Liver (tissue), 9 donors: Measurements from ENCODE around the gene LRRC45. TPM values are rescaled to one million over a fixed set of nuclear protein-coding genes. Genes with fewer than 3 reads are reported as not detected.

Source experiments
- DNase-seq: peaks from one replicate; pipeline ENCODE4 v3.0.0-alpha.2; 2017; ENCODE audit warnings: low spot score
- H3K27ac ChIP-seq, 2 donors: one replicate each; pipeline ENCODE4 v1.7.0; 2013; ENCODE audit warnings: inconsistent platforms in 2 of 2, low read length in 2 of 2, control low read depth in 1 of 2, low read depth in 1 of 2, mild to moderate bottlenecking in 1 of 2
- H3K27me3 ChIP-seq, 4 donors: one replicate each; pipeline versions ENCODE4 v1.6.1 to v1.7.0; 2013; ENCODE audit warnings: low read length in 3 of 4, inconsistent platforms in 1 of 4, mild to moderate bottlenecking in 1 of 4, moderate library complexity in 1 of 4; ENCODE audit not compliant: control insufficient read depth in 4 of 4, insufficient read depth in 4 of 4
- H3K36me3 ChIP-seq, 4 donors: one replicate each; pipeline versions ENCODE4 v1.6.1 to v1.7.0; 2013; ENCODE audit warnings: low read length in 3 of 4, mild to moderate bottlenecking in 3 of 4, low read depth in 1 of 4, moderate library complexity in 1 of 4; ENCODE audit not compliant: control insufficient read depth in 4 of 4, insufficient read depth in 3 of 4
- H3K4me1 ChIP-seq, 4 donors: one replicate each; pipeline versions ENCODE4 v1.6.1 to v1.7.0; 2013; ENCODE audit warnings: low read length in 3 of 4, mild to moderate bottlenecking in 3 of 4, moderate library complexity in 1 of 4; ENCODE audit not compliant: control insufficient read depth in 4 of 4, insufficient read depth in 4 of 4
- H3K4me3 ChIP-seq, 3 donors: one replicate each; pipeline versions ENCODE4 v1.6.1 to v1.7.0; 2013; ENCODE audit warnings: low read length in 3 of 3, control low read depth in 1 of 3, low read depth in 1 of 3, mild to moderate bottlenecking in 1 of 3
- H3K9ac ChIP-seq, 2 donors: one replicate each; pipeline ENCODE4 v1.7.0; 2013; ENCODE audit warnings: low read length in 2 of 2, mild to moderate bottlenecking in 2 of 2, moderate library complexity in 2 of 2, control low read depth in 1 of 2, low read depth in 1 of 2
- H3K9me3 ChIP-seq, 4 donors: one replicate each; pipeline versions ENCODE4 v1.6.1 to v1.7.0; 2013; ENCODE audit warnings: low read length in 3 of 4; ENCODE audit not compliant: control insufficient read depth in 4 of 4
- ATF3 ChIP-seq: IDR thresholded peaks from 2 replicates; pipeline ENCODE4 v1.6.1; 2016; ENCODE audit warnings: antibody characterized with exemption
- EGR1 ChIP-seq, 2 donors: IDR thresholded peaks; 2 replicates each; pipeline ENCODE4 v1.6.1; 2016 to 2018; ENCODE audit warnings: antibody characterized with exemption in 2 of 2, low read depth in 2 of 2
- FOXA1 ChIP-seq: IDR thresholded peaks from 2 replicates; pipeline ENCODE4 v1.6.1; 2016; ENCODE audit warnings: antibody characterized with exemption
- FOXA2 ChIP-seq: IDR thresholded peaks from 2 replicates; pipeline ENCODE4 v1.6.1; 2016; ENCODE audit warnings: antibody characterized with exemption
- GABPA ChIP-seq, 2 donors: IDR thresholded peaks in 1 of 2; conservative IDR thresholded peaks in 1 of 2; 2 replicates each; pipeline ENCODE4 v1.6.1; 2016; ENCODE audit warnings: antibody characterized with exemption in 2 of 2, mild to moderate bottlenecking in 1 of 2, moderate library complexity in 1 of 2
- HNF4A ChIP-seq, 2 donors: conservative IDR thresholded peaks; 2 replicates each; pipeline ENCODE4 v1.6.1; 2016; ENCODE audit warnings: antibody characterized with exemption in 2 of 2, mild to moderate bottlenecking in 2 of 2
- HNF4G ChIP-seq: IDR thresholded peaks from 2 replicates; pipeline ENCODE4 v1.6.1; 2016; ENCODE audit warnings: antibody characterized with exemption
- MAX ChIP-seq: IDR thresholded peaks from 2 replicates; pipeline ENCODE4 v1.6.1; 2016; ENCODE audit warnings: antibody characterized with exemption
- NR2F2 ChIP-seq: IDR thresholded peaks from 2 replicates; pipeline ENCODE4 v1.6.1; 2016; ENCODE audit warnings: antibody characterized with exemption
- RAD21 ChIP-seq, 2 donors: IDR thresholded peaks; 2 replicates each; pipeline ENCODE4 v1.6.1; 2016; ENCODE audit warnings: antibody characterized with exemption in 2 of 2, mild to moderate bottlenecking in 2 of 2
- REST ChIP-seq: IDR thresholded peaks from 2 replicates; pipeline ENCODE4 v1.6.1; 2016; ENCODE audit warnings: antibody characterized with exemption, mild to moderate bottlenecking
- SP1 ChIP-seq: IDR thresholded peaks from 2 replicates; pipeline ENCODE4 v1.6.1; 2018; ENCODE audit warnings: antibody characterized with exemption, mild to moderate bottlenecking
- TAF1 ChIP-seq: conservative IDR thresholded peaks from 2 replicates; pipeline ENCODE4 v1.6.1; 2016; ENCODE audit warnings: antibody characterized with exemption, mild to moderate bottlenecking
- YY1 ChIP-seq: IDR thresholded peaks from 2 replicates; pipeline ENCODE4 v1.6.1; 2016; ENCODE audit warnings: antibody characterized with exemption, mild to moderate bottlenecking
- ZBTB33 ChIP-seq: IDR thresholded peaks from 2 replicates; pipeline ENCODE4 v1.6.1; 2016; ENCODE audit warnings: antibody characterized with exemption
- WGBS: extraction: QIAGEN DNeasy Blood & Tissue Kit; methylation state at CpG from one replicate; pipeline ENCODE4 v1.1.7; 2013; 5-methylcytosine and 5-hydroxymethylcytosine counted together
- polyA plus RNA-seq, 2 donors: library from polyadenylated mRNA; stranded (reverse) in 1 of 2; unstranded in 1 of 2; fragments of 200-250 nt in 1 of 2; fragments of >200 nt in 1 of 2; fragmentation: Nextera tagmentation in 1 of 2; extraction: Ambion mirVana in 1 of 2; gene quantifications; one replicate each; pipeline versions ENCODE4 v1.2.1 to v1.2.3, GENCODE V29; 2013 to 2015
- total RNA-seq, 2 donors: library from RNA; depleted of rRNA; stranded (reverse); fragments of >200 nt; gene quantifications; one replicate each; pipeline ENCODE4 v1.2.3, GENCODE V29; 2014
- donor health status: healthy.
- donor health status: healthy.
- donor health status: healthy.
- donor health status: healthy.
- donor health status: healthy.

Gene LRRC45
- total and polyA plus RNA-seq, 4 donors: 4.0 to 14.1 (median 7.0) TPM

- no peak for TF ChIP-seq SP1
- TF ChIP-seq HNF4A (conservative IDR thresholded peaks at IDR 0.05): no peak
- no peak for TF ChIP-seq RAD21 (IDR thresholded peaks at IDR 0.05)
- no peak for TF ChIP-seq FOXA2
- no peak for TF ChIP-seq MAX
- TF ChIP-seq YY1: no peak
- TF ChIP-seq FOXA1: no peak
- no peak for TF ChIP-seq HNF4G
- TF ChIP-seq ATF3: no peak
- no peak for TF ChIP-seq REST
- no peak for TF ChIP-seq ZBTB33
- DNase-seq: no peak
- Histone ChIP-seq H3K36me3 (peaks cover 0 to 8% (median 2%) of the 10 kb centered on the region in 4 donors), H3K9me3 (no peaks in the 10 kb centered on the region), H3K4me1 (peaks cover 14 to 57% (median 42%) of the 10 kb centered on the region in 4 donors), H3K27ac (no peak overlapping the region), H3K9ac (no peak overlapping the region), H3K4me3 (no peak overlapping the region), H3K27me3 (no peaks in the 10 kb centered on the region)
- 93% methylated on average over 21 of the region's 21 CpGs for WGBS
These were observed 23.8 kb downstream of the LRRC45 start for GRCh38 chr17:82046903-82047302.

GRCh38 chr17:82047379-82047778 is 24.3 kb downstream of the LRRC45 start:
- 92% methylated on average over 24 of the region's 24 CpGs for WGBS
- TF ChIP-seq FOXA1 (no peak), RAD21 (IDR thresholded peaks at IDR 0.05) (no peak), HNF4A (conservative IDR thresholded peaks at IDR 0.05) (no peak), NR2F2 (no peak), SP1 (no peak), TAF1 (no peak), ATF3 (no peak), MAX (no peak), EGR1 (IDR thresholded peaks at IDR 0.05; ENCODE audit: low read depth in 2 of 2) (no peak), FOXA2 (no peak), GABPA (IDR thresholded peaks at IDR 0.05 in 1 of 2, conservative IDR thresholded peaks at IDR 0.05 in 1 of 2) (no peak)
- Histone ChIP-seq H3K4me1 (peaks cover 15 to 59% (median 45%) of the 10 kb centered on the region in 4 donors), H3K9me3 (no peaks in the 10 kb centered on the region), H3K4me3 (no peak overlapping the region), H3K9ac (no peak overlapping the region), H3K27me3 (no peaks in the 10 kb centered on the region), H3K36me3 (peaks cover 0 to 8% (median 2%) of the 10 kb centered on the region in 4 donors), H3K27ac (no peak overlapping the region)
- no peak for DNase-seq
